ENCODE data around the gene RYR2.

RYR2 gene

GRCh38 chr1:237296861-237297260 lies 254.9 kb downstream of the RYR2 start:
- Histone ChIP-seq H3K9me2 (ENCODE audit: low read depth, low read length) (no peaks in the 10 kb centered on the region), H4K20me1 (ENCODE audit: insufficient read depth, low read length) (no peaks in the 10 kb centered on the region), H3K79me2 (ENCODE audit: insufficient read depth, low read length) (no peaks in the 10 kb centered on the region), H3K4me2 (ENCODE audit: low read length) (no peak overlapping the region), H3K9me3 (ENCODE audit: low read length) (no peaks in the 10 kb centered on the region), H3K4me3 (ENCODE audit: low read depth, low read length, poor library complexity, severe bottlenecking) (no peak overlapping the region), H3K27me3 (ENCODE audit: insufficient read depth, low read length) (no peaks in the 10 kb centered on the region), H3K36me3 (ENCODE audit: insufficient read depth, low read length) (no peaks in the 10 kb centered on the region), H3K9ac (ENCODE audit: low read length) (no peak overlapping the region), H3F3A (ENCODE audit: insufficient read depth, low read length) (no peaks in the 10 kb centered on the region), H2AFZ (ENCODE audit: low read length) (no peak overlapping the region), H3K4me1 (ENCODE audit: insufficient read depth, low read length, severe bottlenecking) (no peaks in the 10 kb centered on the region), H3K27ac (ENCODE audit: low read depth, low read length, poor library complexity, severe bottlenecking) (no peak overlapping the region)
- no peak for TF ChIP-seq EZH2 (IDR thresholded peaks at IDR 0.05; ENCODE audit: borderline replicate concordance, low read length)
- no peak for TF ChIP-seq CTCF (IDR thresholded peaks at IDR 0.05; ENCODE audit: low read length)

- Histone ChIP-seq H3K36me3 (ENCODE audit: insufficient read depth, low read length) (no peaks in the 10 kb centered on the region), H3K4me3 (ENCODE audit: low read depth, low read length, poor library complexity, severe bottlenecking) (no peak overlapping the region), H3K9ac (ENCODE audit: low read length) (no peak overlapping the region), H3K79me2 (ENCODE audit: insufficient read depth, low read length) (no peaks in the 10 kb centered on the region), H3K9me3 (ENCODE audit: low read length) (no peaks in the 10 kb centered on the region), H3K9me2 (ENCODE audit: low read depth, low read length) (no peaks in the 10 kb centered on the region), H2AFZ (ENCODE audit: low read length) (no peak overlapping the region), H3K27me3 (ENCODE audit: insufficient read depth, low read length) (no peaks in the 10 kb centered on the region), H4K20me1 (ENCODE audit: insufficient read depth, low read length) (no peaks in the 10 kb centered on the region), H3K27ac (ENCODE audit: low read depth, low read length, poor library complexity, severe bottlenecking) (no peak overlapping the region), H3F3A (ENCODE audit: insufficient read depth, low read length) (no peaks in the 10 kb centered on the region), H3K4me2 (ENCODE audit: low read length) (no peak overlapping the region), H3K4me1 (ENCODE audit: insufficient read depth, low read length, severe bottlenecking) (no peaks in the 10 kb centered on the region)
- TF ChIP-seq CTCF (IDR thresholded peaks at IDR 0.05; ENCODE audit: low read length) = no peak
- TF ChIP-seq EZH2 (IDR thresholded peaks at IDR 0.05; ENCODE audit: borderline replicate concordance, low read length) = no peak
Measured at GRCh38 chr1:237300642-237301041, 258.7 kb downstream of the RYR2 start.

GRCh38 chr1:237303929-237304328 lies 261.9 kb downstream of the RYR2 start:
- H3K9me2 ChIP-seq (ENCODE audit: low read depth, low read length) = no peaks in the 10 kb centered on the region
- TF ChIP-seq EZH2 (IDR thresholded peaks at IDR 0.05; ENCODE audit: borderline replicate concordance, low read length) (no peak), CTCF (IDR thresholded peaks at IDR 0.05; ENCODE audit: low read length) (no peak)
- no peak overlapping the region for H3K4me2 ChIP-seq (ENCODE audit: low read length)
- no peaks in the 10 kb centered on the region for H3K4me1 ChIP-seq (ENCODE audit: insufficient read depth, low read length, severe bottlenecking)
- no peaks in the 10 kb centered on the region for H3K79me2 ChIP-seq (ENCODE audit: insufficient read depth, low read length)
- H3K4me3 ChIP-seq (ENCODE audit: low read depth, low read length, poor library complexity, severe bottlenecking) = no peak overlapping the region
- no peaks in the 10 kb centered on the region for H3K9me3 ChIP-seq (ENCODE audit: low read length)
- no peaks in the 10 kb centered on the region for H3K36me3 ChIP-seq (ENCODE audit: insufficient read depth, low read length)
- no peaks in the 10 kb centered on the region for H3F3A ChIP-seq (ENCODE audit: insufficient read depth, low read length)
- H4K20me1 ChIP-seq (ENCODE audit: insufficient read depth, low read length) = no peaks in the 10 kb centered on the region
- no peak overlapping the region for H3K9ac ChIP-seq (ENCODE audit: low read length)
- H3K27me3 ChIP-seq (ENCODE audit: insufficient read depth, low read length) = no peaks in the 10 kb centered on the region
- no peak overlapping the region for H2AFZ ChIP-seq (ENCODE audit: low read length)
- no peak overlapping the region for H3K27ac ChIP-seq (ENCODE audit: low read depth, low read length, poor library complexity, severe bottlenecking)
